CD4-positive, alpha-beta T cell treated with Interleukin-10 for 1 hour (primary cell): Measurements from ENCODE around the gene ATL2.
"Not testable (repeated sequence)": the region's sequence is repeated elsewhere in the genome, so short reads cannot be mapped to it uniquely, and the experiment has no call there.

Source experiments
- DNase-seq: peaks from one replicate; pipeline ENCODE4 v3.0.0-alpha.2; 2020

ATL2 gene

GRCh38 chr2:38268691-38269327 lies 108.3 kb downstream of the ATL2 start:
- DNase-seq: no peak

DNA sequence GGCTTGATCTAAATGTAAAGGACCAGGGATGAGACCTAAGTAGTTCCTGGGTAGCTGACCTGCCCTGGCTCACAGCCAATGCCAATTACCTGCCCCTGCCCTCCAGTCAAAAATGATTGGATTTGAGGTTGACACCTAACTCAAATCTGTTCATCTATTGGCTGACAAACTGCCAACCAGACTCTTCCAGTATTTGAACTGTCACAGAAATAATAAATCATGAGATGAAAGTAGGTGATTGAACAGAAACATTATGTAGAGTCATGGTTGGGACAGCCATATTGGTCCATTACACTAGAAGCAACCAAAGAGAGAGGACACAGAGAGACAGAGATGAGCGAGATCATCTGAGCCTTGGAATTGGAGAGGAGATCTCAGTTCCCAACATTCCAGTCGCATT lies 109.1 kb downstream of the ATL2 start:
- no peak for DNase-seq

GRCh38 chr2:38267270-38267925 lies 109.7 kb downstream of the ATL2 start:
- no peak for DNase-seq

DNA sequence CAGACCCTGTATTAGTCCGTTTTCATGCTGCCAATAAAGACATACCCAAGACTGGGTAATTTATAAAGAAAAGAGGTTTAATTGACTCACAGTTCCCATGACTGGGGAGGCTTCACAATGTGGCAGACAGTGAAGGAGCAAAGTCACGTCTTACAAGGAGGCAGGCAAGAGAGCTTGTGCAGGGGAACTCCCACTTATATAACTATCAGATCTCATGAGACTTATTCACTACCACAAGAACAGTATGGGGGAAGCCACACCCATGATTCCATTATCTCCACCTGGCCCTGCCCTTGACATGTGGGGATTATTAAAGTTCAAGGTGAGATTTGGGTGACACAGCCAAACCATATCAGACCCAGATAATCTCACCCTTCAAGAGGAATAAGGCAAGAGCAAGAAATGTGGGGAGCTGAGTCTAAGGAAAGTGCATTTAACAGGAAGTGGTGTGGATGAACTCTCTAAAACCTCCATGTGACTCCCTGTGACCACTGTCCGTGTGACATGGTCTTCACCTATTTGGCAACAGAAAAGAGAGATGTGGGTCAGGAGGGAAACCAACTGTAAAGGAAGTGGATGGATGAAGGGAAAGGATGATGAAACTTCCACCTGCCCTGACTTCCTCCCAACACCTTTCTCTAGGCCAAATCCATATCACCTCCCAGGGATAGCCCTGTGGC lies 110.6 kb downstream of the ATL2 start:
- no peak for DNase-seq

DNA sequence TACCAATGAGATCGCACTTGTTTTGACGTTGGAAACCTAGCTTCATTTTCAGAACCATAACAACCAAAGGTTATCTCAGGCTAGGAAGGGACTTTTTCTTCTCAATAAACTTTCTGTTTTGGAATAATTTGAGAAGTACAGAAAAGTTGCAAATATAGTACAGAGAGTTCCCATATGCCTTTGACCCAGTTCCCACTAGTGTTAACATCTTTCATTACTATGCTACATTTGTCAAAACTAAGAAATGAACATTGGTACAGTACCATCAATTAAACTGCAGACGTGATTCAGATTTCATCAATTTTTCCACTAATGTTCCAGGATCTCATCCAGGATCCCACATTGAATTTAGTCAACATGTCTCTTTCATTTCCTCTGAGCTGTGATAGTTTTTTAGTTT lies 111.6 kb downstream of the ATL2 start:
- DNase-seq: no peak

DNA sequence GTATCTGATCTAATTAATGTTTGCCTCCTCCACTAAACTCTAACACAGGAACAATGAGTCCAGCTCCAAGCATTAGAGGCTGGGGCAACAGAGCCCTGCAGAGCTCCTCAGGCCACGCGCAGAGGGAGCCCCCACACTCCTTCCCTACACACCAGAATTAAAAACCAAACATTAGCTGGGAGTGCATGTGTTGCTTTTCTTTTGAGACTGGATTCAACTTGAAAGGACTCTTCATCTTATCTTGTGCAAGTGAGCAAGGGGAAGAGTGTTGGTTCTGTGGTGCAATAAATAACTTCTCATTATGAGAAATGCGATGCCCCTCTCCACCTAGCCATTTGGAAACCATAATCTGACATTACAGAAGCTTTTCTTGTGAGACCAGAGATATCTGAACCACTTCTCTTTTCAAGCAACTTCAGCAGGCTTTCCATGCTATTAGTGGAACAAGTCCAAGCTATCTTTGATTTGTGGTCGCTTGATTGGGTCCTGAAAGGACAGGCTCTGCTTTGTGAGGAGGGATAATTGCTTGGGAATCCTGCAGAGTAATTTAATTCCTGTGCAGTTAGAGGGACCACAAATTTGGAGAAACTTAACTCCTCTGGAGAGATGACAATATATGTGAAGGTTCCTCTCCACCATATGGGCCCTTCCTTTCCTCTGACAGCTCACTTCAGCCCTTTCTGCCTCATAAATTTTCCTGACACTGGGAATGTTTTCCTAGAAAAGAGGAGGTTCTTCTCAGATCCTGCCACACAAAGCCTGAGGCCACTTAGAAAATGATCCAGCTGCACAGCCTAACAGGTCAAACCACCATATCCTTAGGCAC lies 112.5 kb downstream of the ATL2 start:
- DNase-seq: no peak

- no peak for DNase-seq
Observed at GRCh38 chr2:38263293-38263692, 113.8 kb downstream of the ATL2 start.

GRCh38 chr2:38262069-38262871 lies 114.8 kb downstream of the ATL2 start:
- DNase-seq: no peak

GRCh38 chr2:38261569-38262068 lies 115.5 kb downstream of the ATL2 start:
- DNase-seq: no peak

DNA sequence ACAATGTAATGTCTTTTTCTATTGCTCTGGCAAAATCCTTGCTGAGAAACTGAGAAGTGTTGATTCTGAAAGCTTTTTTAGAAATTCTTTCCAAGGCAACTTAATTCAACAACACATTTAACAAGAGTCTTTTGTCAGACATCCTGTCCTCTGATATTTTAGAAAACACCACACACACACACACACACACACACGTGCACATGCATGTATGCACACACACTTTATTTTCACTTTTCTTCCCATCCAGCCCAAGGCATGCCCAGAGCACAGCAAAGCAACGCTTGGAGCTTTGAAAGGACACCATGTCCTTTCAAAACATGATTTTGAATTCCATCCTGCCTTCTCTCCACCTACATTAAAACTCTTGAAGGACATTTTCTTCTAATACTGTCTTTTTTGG lies 116.1 kb downstream of the ATL2 start:
- peak; percentile 10 for DNase-seq

DNA sequence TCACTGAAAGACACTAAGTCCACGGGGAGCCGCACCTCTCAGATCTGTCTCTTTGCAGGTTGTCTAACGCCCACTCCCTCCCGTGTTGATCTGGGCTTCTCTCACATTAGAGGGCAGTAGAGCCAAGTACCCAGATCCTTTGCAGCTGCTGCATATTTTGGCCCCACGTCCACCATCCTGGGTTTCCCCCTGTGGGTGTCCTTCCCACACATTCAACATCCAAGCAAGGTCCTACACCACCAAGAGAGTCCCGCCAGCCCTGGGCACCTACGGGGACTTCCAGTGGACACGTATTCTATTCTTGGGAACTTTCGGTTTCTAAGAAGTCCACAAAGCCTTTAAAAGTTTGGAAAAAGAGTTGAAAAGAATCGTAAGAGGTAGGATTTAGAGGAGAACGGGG lies 116.6 kb downstream of the ATL2 start:
- no peak for DNase-seq

- no peak for DNase-seq
Observed at GRCh38 chr2:38259311-38259710, 117.8 kb downstream of the ATL2 start.

DNA sequence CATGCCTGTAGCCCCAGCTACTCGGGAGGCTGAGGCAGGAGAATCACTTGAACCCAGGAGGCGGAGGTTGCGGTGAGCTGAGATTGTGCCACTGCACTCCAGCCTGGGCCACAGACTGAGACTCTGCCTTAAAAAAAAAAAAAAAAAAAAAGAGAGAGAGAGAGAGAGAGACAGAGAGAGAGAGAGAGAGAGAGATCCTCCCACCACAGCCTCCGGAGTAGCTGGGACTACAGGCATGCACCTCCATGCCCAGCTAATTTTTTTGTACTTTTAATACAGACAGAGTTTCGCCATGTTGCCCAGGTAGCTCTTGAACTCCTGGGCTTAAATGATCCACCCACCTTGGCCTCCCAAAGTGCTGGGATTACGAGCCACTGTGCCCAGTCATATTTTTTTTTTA lies 119.4 kb downstream of the ATL2 start:
- not testable (repeated sequence) for DNase-seq

DNA sequence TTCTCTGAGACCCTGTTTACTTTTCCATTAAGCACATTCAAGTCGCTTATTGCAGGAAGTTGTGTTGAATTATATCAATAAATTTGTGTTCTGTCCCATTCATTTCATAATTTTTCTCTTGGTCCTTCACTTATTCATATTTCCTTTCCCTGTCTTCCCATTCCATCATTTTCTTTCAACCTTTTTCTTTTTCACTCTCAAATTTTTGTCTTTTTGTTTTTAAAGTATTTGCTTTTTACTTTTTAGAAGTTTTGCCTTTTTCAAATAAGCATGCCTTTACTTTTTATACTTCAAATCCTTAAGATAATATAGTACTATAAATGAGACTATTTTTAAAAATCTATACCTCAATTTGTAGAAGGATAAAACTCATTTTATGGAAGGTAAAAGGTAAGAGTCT lies 120.5 kb downstream of the ATL2 start:
- DNase-seq: no peak

DNA sequence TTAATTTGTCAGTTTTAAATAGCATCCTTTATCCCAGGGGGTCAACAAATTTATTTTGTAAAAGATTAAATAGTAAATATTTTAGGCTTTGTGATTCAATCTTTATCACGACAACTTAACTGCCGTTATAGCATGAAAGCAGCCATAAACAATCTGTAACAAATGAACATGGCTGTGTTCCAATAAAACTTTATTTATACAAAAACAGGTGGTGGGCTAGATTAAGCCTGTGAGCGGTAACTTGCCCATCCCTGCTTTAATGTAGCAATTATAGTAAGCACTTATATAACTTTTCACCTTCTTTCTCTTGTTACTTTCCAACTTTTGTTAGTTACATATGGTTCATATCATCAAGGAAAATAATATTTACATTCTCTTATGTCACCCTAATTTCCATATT lies 121.9 kb downstream of the ATL2 start:
- DNase-seq: no peak

GRCh38 chr2:38254796-38255195 lies 122.3 kb downstream of the ATL2 start:
- DNase-seq: no peak

- no peak for DNase-seq
Observed at GRCh38 chr2:38251940-38252339, 125.1 kb downstream of the ATL2 start.

DNA sequence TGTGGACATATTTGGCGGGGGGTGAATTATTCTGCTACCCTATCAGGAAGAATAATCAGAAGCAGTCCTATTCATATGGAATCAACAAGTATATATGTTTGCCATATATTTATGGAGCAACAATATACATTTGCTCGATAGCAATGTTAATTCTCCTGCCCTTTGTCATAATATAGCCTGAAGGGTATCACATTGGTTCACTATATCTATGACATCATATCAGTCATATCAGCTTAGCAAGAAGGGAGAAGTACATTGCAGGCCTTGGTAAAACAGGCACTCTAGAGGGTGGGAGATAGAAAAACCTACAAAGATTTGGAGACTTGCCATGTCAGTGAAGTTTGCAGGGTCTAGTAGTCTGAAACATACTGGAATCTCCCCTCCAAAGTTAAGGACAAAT lies 128.4 kb downstream of the ATL2 start:
- DNase-seq: no peak

GRCh38 chr2:38248255-38248654 lies 128.8 kb downstream of the ATL2 start:
- no peak for DNase-seq

GRCh38 chr2:38246105-38246504 lies 131.0 kb downstream of the ATL2 start:
- DNase-seq: no peak

DNA sequence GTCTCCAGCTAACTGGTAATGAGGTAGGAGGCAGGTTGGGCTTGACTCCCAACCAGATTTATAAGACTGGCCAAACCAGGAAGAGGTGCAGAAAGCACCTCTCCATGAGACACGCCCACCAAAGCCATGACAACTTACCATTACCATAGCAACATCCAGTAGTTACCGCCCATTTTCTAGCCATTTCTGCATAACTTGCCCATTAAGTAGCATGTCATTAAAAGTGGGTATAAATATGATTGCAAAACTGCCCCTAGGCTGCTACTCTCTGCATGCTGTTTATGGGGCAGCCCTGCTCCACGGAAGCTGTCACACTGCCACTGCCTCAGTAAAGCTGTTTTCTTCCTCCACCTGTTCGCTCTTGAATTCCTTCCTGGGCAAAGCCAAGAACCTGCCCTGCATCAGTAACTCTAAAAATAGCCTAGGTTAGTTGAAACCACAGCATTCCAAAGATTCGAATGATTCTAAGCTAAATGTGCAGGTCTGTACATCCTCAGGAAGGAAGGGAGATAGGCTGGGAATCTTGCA lies 131.9 kb downstream of the ATL2 start:
- no peak for DNase-seq

GRCh38 chr2:38244301-38244700 lies 132.8 kb downstream of the ATL2 start:
- no peak for DNase-seq
